Type B pancreatic cell (in vitro differentiated cells): ENCODE data around the gene SLC11A1. TPM values are rescaled to one million over a fixed set of nuclear protein-coding genes. Genes with fewer than 3 reads are reported as not detected.

Source experiments
- DNase-seq: peaks from one replicate; pipeline ENCODE4 v3.0.0; 2021; ENCODE audit warnings: mixed read lengths; ENCODE audit not compliant: unreplicated experiment; ENCODE audit errors: extremely low spot score
- H3K27ac Mint-ChIP-seq: 2 replicates; pipeline ENCODE4 v1.8.0; 2021; ENCODE audit warnings: mild to moderate bottlenecking, mixed read lengths
- H3K27me3 Mint-ChIP-seq: 2 replicates; pipeline ENCODE4 v1.8.0; 2021; ENCODE audit warnings: mixed read lengths
- H3K36me3 Mint-ChIP-seq: 2 replicates; pipeline ENCODE4 v1.8.0; 2021; ENCODE audit warnings: mixed read lengths
- H3K4me1 Mint-ChIP-seq: one replicate; pipeline ENCODE4 v1.8.0; 2021; ENCODE audit warnings: mixed read lengths; ENCODE audit not compliant: unreplicated experiment
- H3K4me3 Mint-ChIP-seq: 2 replicates; pipeline ENCODE4 v1.8.0; 2021; ENCODE audit warnings: mild to moderate bottlenecking, mixed read lengths
- H3K9me3 Mint-ChIP-seq: 2 replicates; pipeline ENCODE4 v1.8.0; 2021; ENCODE audit warnings: mixed read lengths
- CTCF ChIP-seq: fragments of 200-600 bp; sonication (generic); conservative IDR thresholded peaks from 2 replicates; pipeline ENCODE4 v1.5.0; 2021; ENCODE audit warnings: antibody characterized with exemption, mild to moderate bottlenecking
- total RNA-seq: library from RNA; stranded (reverse); gene quantifications from 2 replicates; pipeline ENCODE4 v1.2.1, GENCODE V29; 2021; ENCODE audit warnings: low replicate concordance

SLC11A1 gene
- total RNA-seq, 1 donor from 2014 or later = 0.39 TPM

- TF ChIP-seq CTCF = no peak
- H3K4me3 Mint-ChIP-seq = no peak overlapping the region
- H3K9me3 Mint-ChIP-seq = no peaks in the 10 kb centered on the region
- no peaks in the 10 kb centered on the region for H3K27me3 Mint-ChIP-seq
- no peak for DNase-seq
- H3K4me1 Mint-ChIP-seq = peaks cover 24% of the 10 kb centered on the region
- no peak overlapping the region for H3K27ac Mint-ChIP-seq
- H3K36me3 Mint-ChIP-seq = no peaks in the 10 kb centered on the region
These were observed 21.6 kb upstream of the SLC11A1 start for GRCh38 chr2:218360453-218360852.

DNA sequence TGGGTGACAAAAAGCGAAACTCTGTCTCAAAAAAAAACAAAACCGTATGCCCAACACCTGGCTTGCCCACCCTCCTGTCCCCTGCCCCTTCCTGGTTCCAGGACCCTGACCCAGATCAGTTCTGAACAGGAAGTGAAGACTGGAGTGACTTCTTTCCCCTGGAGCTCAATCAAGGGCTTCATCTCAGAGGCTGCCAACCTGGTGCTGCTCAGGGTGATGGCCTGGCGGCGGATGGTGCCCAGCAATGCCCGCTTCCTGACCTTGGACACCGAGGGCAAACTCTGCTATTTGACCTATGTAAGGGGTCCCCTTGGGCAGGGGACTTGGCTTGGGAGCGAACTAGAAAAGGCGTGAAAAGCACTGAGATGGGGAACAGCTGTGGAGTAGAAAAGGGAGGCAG, 19.5 kb upstream of the SLC11A1 start:
- TF ChIP-seq CTCF = no peak
- Mint-ChIP-seq H3K27ac (no peak overlapping the region), H3K36me3 (no peaks in the 10 kb centered on the region)

GRCh38 chr2:218363736-218364135, 18.3 kb upstream of the SLC11A1 start:
- H3K27ac Mint-ChIP-seq = no peak overlapping the region
- H3K27me3 Mint-ChIP-seq = no peaks in the 10 kb centered on the region
- TF ChIP-seq CTCF = no peak
- H3K4me3 Mint-ChIP-seq = no peak overlapping the region
- no peak for DNase-seq
- H3K9me3 Mint-ChIP-seq = no peaks in the 10 kb centered on the region
- H3K4me1 Mint-ChIP-seq = peaks cover 12% of the 10 kb centered on the region
- no peaks in the 10 kb centered on the region for H3K36me3 Mint-ChIP-seq

More for the DNA sequence above, 19.5 kb upstream of the SLC11A1 start:
- Mint-ChIP-seq H3K27me3 (no peaks in the 10 kb centered on the region), H3K4me1 (peaks cover 15% of the 10 kb centered on the region), H3K9me3 (no peaks in the 10 kb centered on the region), H3K4me3 (no peak overlapping the region)
- DNase-seq = no peak

DNA sequence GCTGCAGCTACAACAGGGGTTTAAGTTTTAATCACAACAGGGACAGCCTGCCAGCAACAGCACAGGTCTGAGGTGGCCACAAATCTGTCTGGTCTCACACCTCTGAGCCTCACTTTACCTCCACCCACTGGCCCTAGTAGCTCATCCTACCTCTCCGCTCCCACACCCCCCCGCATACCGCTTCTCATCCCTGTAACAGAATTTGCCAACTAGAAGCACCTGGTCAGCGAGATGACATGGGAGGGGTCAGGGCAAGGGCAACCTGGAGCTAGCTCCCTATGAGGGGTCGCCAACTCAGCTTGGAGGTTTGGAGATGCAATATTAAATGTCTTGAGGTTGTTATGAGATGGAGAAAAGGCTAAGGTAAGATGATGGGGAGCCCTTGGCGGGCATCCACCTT, 17.9 kb upstream of the SLC11A1 start:
- no peaks in the 10 kb centered on the region for H3K9me3 Mint-ChIP-seq
- H3K27me3 Mint-ChIP-seq = no peaks in the 10 kb centered on the region
- H3K4me1 Mint-ChIP-seq = peaks cover 17% of the 10 kb centered on the region
- no peak for TF ChIP-seq CTCF
- H3K27ac Mint-ChIP-seq = no peak overlapping the region
- H3K36me3 Mint-ChIP-seq = no peaks in the 10 kb centered on the region
- no peak overlapping the region for H3K4me3 Mint-ChIP-seq
- DNase-seq = no peak

DNA sequence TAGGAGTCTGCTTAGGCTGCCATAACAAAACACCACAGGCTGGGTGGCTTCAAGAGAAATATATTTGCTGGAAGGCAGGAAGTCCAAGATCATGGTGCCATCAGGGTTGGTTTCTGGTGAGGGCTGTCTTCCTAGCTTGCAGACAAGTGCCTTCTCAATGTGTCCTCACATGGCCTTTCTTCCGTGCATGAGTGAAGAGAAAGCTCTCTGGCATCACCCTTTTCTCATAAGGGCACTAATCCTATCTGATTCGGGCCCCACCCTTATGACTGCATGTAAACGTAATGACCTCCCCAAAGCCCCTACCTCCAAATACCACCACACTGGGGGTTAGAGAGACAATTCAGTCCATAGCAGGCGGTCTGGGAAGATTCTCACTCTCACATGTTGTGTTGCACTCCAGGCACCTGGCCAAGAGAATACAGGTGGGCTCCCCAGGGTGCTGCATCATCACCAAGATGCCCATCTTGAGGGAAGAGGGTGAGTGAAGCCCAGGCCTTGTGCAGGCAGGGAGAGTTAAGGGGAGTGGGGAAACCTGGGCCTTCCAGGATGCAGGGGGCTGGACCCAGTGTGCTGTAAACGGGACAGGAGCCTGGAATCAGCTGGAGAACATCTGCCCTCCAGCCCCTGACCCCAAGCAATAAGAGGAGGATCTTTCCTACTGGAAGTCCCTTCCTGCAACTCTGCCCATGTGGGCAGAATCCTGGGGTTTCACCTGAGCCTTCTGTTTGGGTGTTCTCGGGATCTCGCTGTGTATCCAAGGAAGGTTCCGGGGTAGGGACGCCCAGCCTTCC, 15.3 kb upstream of the SLC11A1 start:
- H3K4me1 Mint-ChIP-seq = peaks cover 22% of the 10 kb centered on the region
- no peaks in the 10 kb centered on the region for H3K9me3 Mint-ChIP-seq
- no peaks in the 10 kb centered on the region for H3K27me3 Mint-ChIP-seq
- H3K4me3 Mint-ChIP-seq = peak overlapping the region; percentile 77
- TF ChIP-seq CTCF = no peak
- no peak for DNase-seq
- no peaks in the 10 kb centered on the region for H3K36me3 Mint-ChIP-seq
- H3K27ac Mint-ChIP-seq = peak overlapping the region; percentile 29
